ENCODE measurements around the gene LMOD3. TPM values are rescaled to one million over a fixed set of nuclear protein-coding genes. Genes with fewer than 3 reads are reported as not detected.
A peak's percentile ranks its signal among the peaks of the same experiment; 100 is the strongest.

Gene LMOD3
- total and polyA plus RNA-seq, 3 experiments from 2014 or later: 0.14 TPM; not detected in 2

GRCh38 chr3:69090021-69090420 lies 32.4 kb downstream of the LMOD3 start:
- Histone ChIP-seq H3K4me1 (ENCODE audit: insufficient read depth, low read length) (peaks cover 81% of the 10 kb centered on the region), H3K27me3 (ENCODE audit: insufficient read depth, low read length, poor library complexity, severe bottlenecking) (no peaks in the 10 kb centered on the region), H3K36me3 (ENCODE audit: insufficient read depth, low read length) (no peaks in the 10 kb centered on the region), H3K9me3 (ENCODE audit: low read length) (no peaks in the 10 kb centered on the region), H3K27ac (ENCODE audit: low read depth, low read length) (no peak overlapping the region), H3K4me3 (ENCODE audit: low read length) (peak overlapping the region; percentile 13)
- Mint-ChIP-seq H3K4me3 (peak overlapping the region; percentile 66 to 94 (median 78)), H3K36me3 (peaks cover 0 to 57% (median 12%) of the 10 kb centered on the region in 3 donors), H3K4me1 (peaks cover 75 to 81% (median 81%) of the 10 kb centered on the region in 3 donors), H3K27ac (peak overlapping the region; percentile 74 to 95 (median 91)), H3K9me3 (no peaks in the 10 kb centered on the region), H3K27me3 (no peaks in the 10 kb centered on the region)
- POLR2A ChIA-PET: no interaction called here
- DNase-seq: no peak
- CTCF ChIA-PET: interaction anchor here (1.0 kb wide), 1 partner anchor 29 kb away, joined by 3 read pairs; no protein-coding TSS in a partner anchor

DNA sequence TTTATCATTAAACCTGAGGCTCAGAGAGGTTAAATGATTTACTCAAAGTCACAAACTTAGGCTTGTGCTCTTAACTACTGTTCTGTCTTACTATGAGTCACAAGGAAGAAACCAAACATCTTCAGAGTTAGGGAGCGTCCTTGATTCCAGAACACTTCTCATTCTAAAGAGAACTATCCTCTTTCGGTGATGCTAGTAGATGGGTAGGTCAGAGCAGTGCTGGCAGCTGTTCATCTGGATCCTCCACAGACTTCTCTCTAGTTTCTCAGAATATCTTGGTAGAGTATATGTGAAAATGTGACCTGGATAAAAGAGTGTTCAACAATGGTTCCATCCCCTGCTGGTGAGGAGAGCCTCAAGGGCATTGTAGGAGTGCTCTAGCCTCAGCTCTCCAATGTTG lies 34.3 kb downstream of the LMOD3 start:
- peaks cover 0 to 48% (median 11%) of the 10 kb centered on the region in 3 donors for H3K36me3 Mint-ChIP-seq
- Histone ChIP-seq H3K4me3 (ENCODE audit: low read length) (peak overlapping the region; percentile 54), H3K36me3 (ENCODE audit: insufficient read depth, low read length) (no peaks in the 10 kb centered on the region), H3K4me1 (ENCODE audit: insufficient read depth, low read length) (peaks cover 77% of the 10 kb centered on the region), H3K27me3 (ENCODE audit: insufficient read depth, low read length, poor library complexity, severe bottlenecking) (no peaks in the 10 kb centered on the region), H3K9me3 (ENCODE audit: low read length) (no peaks in the 10 kb centered on the region), H3K27ac (ENCODE audit: low read depth, low read length) (no peak overlapping the region)
- no peaks in the 10 kb centered on the region for H3K9me3 Mint-ChIP-seq
- peak overlapping the region; percentile 82 to 95 (median 93) for H3K27ac Mint-ChIP-seq
- no peak for DNase-seq
- ChIA-PET POLR2A (interaction anchor here (0.5 kb wide), 1 partner anchor 18 kb away, joined by 4 read pairs; no protein-coding TSS in a partner anchor), CTCF (no interaction called here)
- H3K4me3 Mint-ChIP-seq: peak overlapping the region; percentile 78 to 96 (median 87)
- H3K4me1 Mint-ChIP-seq: peaks cover 73 to 79% (median 79%) of the 10 kb centered on the region in 3 donors
- no peaks in the 10 kb centered on the region for H3K27me3 Mint-ChIP-seq

- Mint-ChIP-seq H3K36me3 (peaks cover 0 to 44% (median 11%) of the 10 kb centered on the region in 3 donors), H3K4me1 (peaks cover 75 to 79% (median 79%) of the 10 kb centered on the region in 3 donors), H3K9me3 (no peaks in the 10 kb centered on the region), H3K27ac (peak overlapping the region; percentile 37 to 95 (median 79)), H3K4me3 (peak overlapping the region; percentile 78 to 98 (median 94)), H3K27me3 (no peaks in the 10 kb centered on the region)
- CTCF ChIA-PET: interaction anchor here (0.9 to 1.9 kb wide), 3 partner anchors 17 to 70 kb away, joined by 3 to 5 read pairs (median 3); no protein-coding TSS in a partner anchor
- no peak for DNase-seq
- Histone ChIP-seq H3K9me3 (ENCODE audit: low read length) (no peaks in the 10 kb centered on the region), H3K27ac (ENCODE audit: low read depth, low read length) (no peak overlapping the region), H3K4me3 (ENCODE audit: low read length) (peak overlapping the region; percentile 54), H3K27me3 (ENCODE audit: insufficient read depth, low read length, poor library complexity, severe bottlenecking) (no peaks in the 10 kb centered on the region), H3K36me3 (ENCODE audit: insufficient read depth, low read length) (no peaks in the 10 kb centered on the region), H3K4me1 (ENCODE audit: insufficient read depth, low read length) (peaks cover 77% of the 10 kb centered on the region)
- POLR2A ChIA-PET: interaction anchor here (0.5 to 2.0 kb wide), 6 partner anchors 19 to 75 kb away, joined by 3 to 8 read pairs (median 4); partner anchors contain the start of genes EOGT and TMF1
These were observed 35.2 kb downstream of the LMOD3 start for GRCh38 chr3:69087030-69087791.

DNA sequence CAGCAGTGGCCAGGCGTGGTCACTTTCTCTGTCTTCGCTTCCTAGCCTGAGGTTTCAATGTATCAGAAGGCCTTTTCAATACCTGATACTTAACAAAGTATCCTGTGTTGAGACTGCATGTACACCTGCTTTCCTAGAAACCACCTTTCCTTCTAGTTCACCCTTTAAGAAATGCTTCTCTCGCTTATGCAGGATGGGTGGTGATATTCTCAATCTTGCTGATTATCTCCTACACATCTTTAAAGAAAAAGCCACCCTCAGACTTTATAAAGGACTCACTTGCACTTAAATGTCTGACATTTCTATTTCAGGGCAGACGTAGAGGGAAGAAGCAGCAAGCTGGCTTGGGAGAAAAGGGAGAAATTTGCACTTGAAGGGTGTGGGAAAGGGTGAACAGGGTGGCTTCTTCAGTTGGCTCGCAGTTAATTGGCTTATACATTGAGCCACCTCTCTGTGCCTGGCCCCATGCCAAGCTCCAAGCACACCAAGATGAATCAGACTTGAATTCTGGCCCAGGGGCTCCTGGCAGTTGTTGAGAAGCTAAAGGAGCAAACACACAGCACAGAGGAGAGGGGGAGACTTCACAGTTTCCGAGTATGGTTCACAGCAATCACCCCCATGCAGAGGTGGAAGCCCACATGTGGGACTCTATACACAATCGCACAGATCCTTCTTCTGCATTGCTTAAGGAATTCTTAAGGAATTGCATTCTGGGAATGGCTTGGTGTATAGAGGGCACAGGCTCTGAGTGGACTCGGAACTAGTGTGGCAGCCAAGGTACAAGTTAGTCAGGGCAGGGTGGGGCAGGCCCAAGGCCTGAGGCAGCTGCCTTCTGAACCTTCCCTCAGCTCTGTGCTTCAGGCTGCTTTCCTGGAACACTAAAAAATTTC lies 36.3 kb downstream of the LMOD3 start:
- Mint-ChIP-seq H3K27ac (peak overlapping the region; percentile 89 to 99 (median 98)), H3K27me3 (no peaks in the 10 kb centered on the region), H3K9me3 (no peaks in the 10 kb centered on the region), H3K4me3 (peak overlapping the region; percentile 93 to 99 (median 96)), H3K4me1 (peaks cover 75 to 81% (median 81%) of the 10 kb centered on the region in 3 donors), H3K36me3 (peaks cover 0 to 42% (median 9%) of the 10 kb centered on the region in 3 donors)
- no peaks in the 10 kb centered on the region for H3K36me3 ChIP-seq (ENCODE audit: insufficient read depth, low read length)
- DNase-seq: peak; percentile 37 to 81 (median 48)
- peak overlapping the region; percentile 67 for H3K4me3 ChIP-seq (ENCODE audit: low read length)
- H3K27ac ChIP-seq (ENCODE audit: low read depth, low read length): peak overlapping the region; percentile 77
- H3K9me3 ChIP-seq (ENCODE audit: low read length): no peaks in the 10 kb centered on the region
- H3K27me3 ChIP-seq (ENCODE audit: insufficient read depth, low read length, poor library complexity, severe bottlenecking): no peaks in the 10 kb centered on the region
- peaks cover 76% of the 10 kb centered on the region for H3K4me1 ChIP-seq (ENCODE audit: insufficient read depth, low read length)
- POLR2A ChIA-PET: interaction anchor here (1.0 to 2.0 kb wide), 7 partner anchors 7 to 74 kb away, joined by 3 to 8 read pairs (median 4); partner anchors contain the start of genes EOGT and TMF1
- CTCF ChIA-PET: interaction anchor here (0.6 to 1.9 kb wide), 6 partner anchors 16 to 73 kb away, joined by 3 to 5 read pairs (median 4); no protein-coding TSS in a partner anchor

- H3K36me3 Mint-ChIP-seq: peaks cover 0 to 36% (median 7%) of the 10 kb centered on the region in 3 donors
- no peaks in the 10 kb centered on the region for H3K9me3 ChIP-seq (ENCODE audit: low read length)
- H3K4me1 ChIP-seq (ENCODE audit: insufficient read depth, low read length): peaks cover 76% of the 10 kb centered on the region
- DNase-seq: peak in 2 of 5 donors; percentile 7 to 56
- H3K27me3 ChIP-seq (ENCODE audit: insufficient read depth, low read length, poor library complexity, severe bottlenecking): no peaks in the 10 kb centered on the region
- peak overlapping the region; percentile 67 for H3K4me3 ChIP-seq (ENCODE audit: low read length)
- CTCF ChIA-PET: interaction anchor here (0.9 to 1.6 kb wide), 6 partner anchors 8 to 36 kb away, joined by 3 to 5 read pairs (median 4); no protein-coding TSS in a partner anchor
- POLR2A ChIA-PET: interaction anchor here (0.6 to 2.0 kb wide), 8 partner anchors 8 to 72 kb away, joined by 3 to 15 read pairs (median 6); partner anchors contain the start of genes EOGT and TMF1
- no peaks in the 10 kb centered on the region for H3K9me3 Mint-ChIP-seq
- H3K4me1 Mint-ChIP-seq: peaks cover 76 to 82% (median 81%) of the 10 kb centered on the region in 3 donors
- no peaks in the 10 kb centered on the region for H3K27me3 Mint-ChIP-seq
- peak overlapping the region; percentile 93 to 99 (median 96) for H3K4me3 Mint-ChIP-seq
- no peaks in the 10 kb centered on the region for H3K36me3 ChIP-seq (ENCODE audit: insufficient read depth, low read length)
- peak overlapping the region; percentile 89 to 99 (median 98) for H3K27ac Mint-ChIP-seq
- peak overlapping the region; percentile 77 for H3K27ac ChIP-seq (ENCODE audit: low read depth, low read length)
These were observed 37.1 kb downstream of the LMOD3 start for GRCh38 chr3:69085168-69085832.

DNA sequence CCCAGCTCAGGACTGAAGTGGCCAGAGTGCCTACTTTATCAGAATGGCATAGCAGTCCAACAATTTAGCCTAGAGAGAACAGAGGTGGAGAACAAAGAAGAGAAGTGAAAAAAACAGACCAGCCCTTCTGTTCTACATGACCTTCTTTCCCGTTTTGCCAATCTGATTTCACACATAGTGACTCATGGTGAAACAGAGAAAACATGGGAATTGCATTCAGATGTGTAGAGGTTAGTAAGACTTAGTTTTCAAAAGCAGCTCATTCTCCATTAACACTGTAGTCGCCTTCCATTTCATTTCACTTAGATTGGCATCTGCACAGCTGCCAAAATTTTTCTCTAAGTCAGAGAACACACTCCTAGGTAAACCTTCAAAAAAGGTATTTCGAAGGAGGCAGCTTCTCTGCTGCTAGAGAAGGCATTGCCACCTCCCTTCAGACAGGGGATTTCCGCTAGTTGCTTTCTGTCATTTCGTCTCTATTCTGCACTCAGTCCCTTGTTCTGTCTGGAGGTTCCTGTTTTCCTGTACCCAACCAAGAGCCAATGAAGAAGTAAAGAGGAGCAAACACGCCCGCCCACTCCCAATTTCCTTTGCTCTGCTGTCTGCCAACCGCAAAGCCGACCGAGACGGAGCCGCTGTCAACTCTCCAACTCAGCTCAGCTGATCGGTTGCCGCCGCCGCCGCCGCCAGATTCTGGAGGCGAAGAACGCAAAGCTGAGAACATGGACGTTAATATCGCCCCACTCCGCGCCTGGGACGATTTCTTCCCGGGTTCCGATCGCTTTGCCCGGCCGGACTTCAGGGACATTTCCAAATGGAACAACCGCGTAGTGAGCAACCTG lies 37.8 kb downstream of the LMOD3 start, which contains the start of gene ARL6IP5:
Gene ARL6IP5 (plus strand): TSS at position 612 of the 842 bp plus-strand sequence. CDS start 111 bp downstream, at position 723.
- H3K36me3 Mint-ChIP-seq: peaks cover 0 to 30% (median 4%) of the 10 kb centered on the region in 3 donors
- peak within 1 kb of the TSS; percentile 93 to 99 (median 96) for H3K4me3 Mint-ChIP-seq
- H3K27me3 Mint-ChIP-seq: no peaks in the 10 kb centered on the region
- H3K27ac ChIP-seq (ENCODE audit: low read depth, low read length): peak within 1 kb of the TSS; percentile 77
- H3K27ac Mint-ChIP-seq: peak within 1 kb of the TSS; percentile 89 to 99 (median 98)
- DNase-seq: peak; percentile 84 to 93 (median 87)
- no peaks in the 10 kb centered on the region for H3K9me3 Mint-ChIP-seq
- H3K9me3 ChIP-seq (ENCODE audit: low read length): no peaks in the 10 kb centered on the region
- peaks cover 71 to 78% (median 75%) of the 10 kb centered on the region in 3 donors for H3K4me1 Mint-ChIP-seq
- peaks cover 69% of the 10 kb centered on the region for H3K4me1 ChIP-seq (ENCODE audit: insufficient read depth, low read length)
- H3K36me3 ChIP-seq (ENCODE audit: insufficient read depth, low read length): no peaks in the 10 kb centered on the region
- CTCF ChIA-PET: interaction anchor here (0.6 to 1.6 kb wide), 7 partner anchors 9 to 71 kb away, joined by 3 to 5 read pairs (median 3); partner anchors contain the start of gene EOGT
- peak within 1 kb of the TSS; percentile 67 for H3K4me3 ChIP-seq (ENCODE audit: low read length)
- POLR2A ChIA-PET: interaction anchor here (0.5 to 1.7 kb wide), 6 partner anchors 9 to 32 kb away, joined by 3 to 15 read pairs (median 4); partner anchors contain the start of gene TMF1
- H3K27me3 ChIP-seq (ENCODE audit: insufficient read depth, low read length, poor library complexity, severe bottlenecking): no peaks in the 10 kb centered on the region

Measured in CD8-positive, alpha-beta memory T cell (primary cell).